Measurements from ENCODE around the gene ALK.

The ALK gene

GRCh38 chr2:29782549-29783458 lies 138.6 kb downstream of the ALK start:
- Histone ChIP-seq H3K36me3 (ENCODE audit: control insufficient read depth, insufficient read depth, low read length) (no peaks in the 10 kb centered on the region), H3K27ac (ENCODE audit: insufficient read depth, low read depth, low read length, poor library complexity, severe bottlenecking) (no peak overlapping the region), H3K4me1 (ENCODE audit: control insufficient read depth, insufficient read depth, low read length) (no peaks in the 10 kb centered on the region), H3K4me3 (ENCODE audit: insufficient read depth, low read depth, low read length) (no peak overlapping the region), H3K9me3 (ENCODE audit: control insufficient read depth, low read length) (no peaks in the 10 kb centered on the region), H3K27me3 (ENCODE audit: control insufficient read depth, insufficient read depth, low read length, poor library complexity, severe bottlenecking) (no peaks in the 10 kb centered on the region)
- WGBS, 2 experiments: 87 to 90% methylated on average over 7 of the region's 7 CpGs

DNA sequence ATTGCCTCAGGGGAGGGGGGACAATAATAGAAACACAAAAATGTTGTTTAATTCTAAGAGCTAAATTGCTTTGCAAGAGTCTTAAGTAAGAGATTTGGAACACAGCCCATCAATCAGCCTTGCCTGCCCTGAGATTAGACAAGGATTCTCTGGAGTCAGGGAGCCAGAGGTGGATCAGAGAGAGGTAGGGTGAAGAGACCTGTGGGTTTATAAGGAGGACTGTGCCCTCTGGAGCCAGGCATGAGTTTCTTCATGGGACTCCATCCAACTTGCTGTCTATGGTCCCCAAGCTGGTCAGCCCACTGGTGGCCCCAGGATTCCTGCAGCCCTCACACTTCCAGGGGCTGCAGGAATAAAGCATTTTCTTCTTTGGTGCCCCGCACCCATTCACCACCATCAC lies 139.3 kb downstream of the ALK start:
- no peaks in the 10 kb centered on the region for H3K4me1 ChIP-seq (ENCODE audit: control insufficient read depth, insufficient read depth, low read length)
- WGBS, 2 experiments: 93 to 95% methylated on average over 1 of the region's 1 CpG
- no peaks in the 10 kb centered on the region for H3K27me3 ChIP-seq (ENCODE audit: control insufficient read depth, insufficient read depth, low read length, poor library complexity, severe bottlenecking)
- no peak overlapping the region for H3K27ac ChIP-seq (ENCODE audit: insufficient read depth, low read depth, low read length, poor library complexity, severe bottlenecking)
- no peak overlapping the region for H3K4me3 ChIP-seq (ENCODE audit: insufficient read depth, low read depth, low read length)
- no peaks in the 10 kb centered on the region for H3K9me3 ChIP-seq (ENCODE audit: control insufficient read depth, low read length)
- no peaks in the 10 kb centered on the region for H3K36me3 ChIP-seq (ENCODE audit: control insufficient read depth, insufficient read depth, low read length)

- Histone ChIP-seq H3K4me1 (ENCODE audit: control insufficient read depth, insufficient read depth, low read length) (no peaks in the 10 kb centered on the region), H3K27me3 (ENCODE audit: control insufficient read depth, insufficient read depth, low read length, poor library complexity, severe bottlenecking) (no peaks in the 10 kb centered on the region), H3K27ac (ENCODE audit: insufficient read depth, low read depth, low read length, poor library complexity, severe bottlenecking) (no peak overlapping the region), H3K36me3 (ENCODE audit: control insufficient read depth, insufficient read depth, low read length) (no peaks in the 10 kb centered on the region), H3K4me3 (ENCODE audit: insufficient read depth, low read depth, low read length) (no peak overlapping the region), H3K9me3 (ENCODE audit: control insufficient read depth, low read length) (no peaks in the 10 kb centered on the region)
- WGBS, 2 experiments: 90% methylated on average over 1 of the region's 1 CpG
These were observed 140.5 kb downstream of the ALK start for GRCh38 chr2:29780906-29781305.

DNA sequence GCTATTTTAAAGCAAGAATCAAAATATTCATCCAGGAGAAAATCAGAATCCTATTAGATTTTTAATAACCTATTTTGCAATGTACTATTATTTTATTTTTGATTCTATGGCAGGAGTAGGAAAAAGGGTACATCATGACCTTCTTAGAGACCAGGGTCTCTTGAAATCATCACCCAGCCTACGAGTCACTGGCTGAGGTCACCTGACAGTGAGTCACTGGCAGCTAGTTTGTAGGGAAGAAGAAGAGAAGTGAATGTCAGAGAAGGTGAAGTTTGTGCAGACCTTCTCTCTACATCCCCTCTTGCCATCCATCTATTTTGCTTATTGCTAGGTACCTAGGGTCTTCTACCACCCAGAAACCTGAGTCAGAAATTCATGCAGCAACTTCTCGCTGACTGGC lies 144.2 kb downstream of the ALK start:
- no peaks in the 10 kb centered on the region for H3K9me3 ChIP-seq (ENCODE audit: control insufficient read depth, low read length)
- H3K27ac ChIP-seq (ENCODE audit: insufficient read depth, low read depth, low read length, poor library complexity, severe bottlenecking): no peak overlapping the region
- H3K4me3 ChIP-seq (ENCODE audit: insufficient read depth, low read depth, low read length): no peak overlapping the region
- 85 to 91% methylated on average over 2 of the region's 2 CpGs for WGBS, 2 experiments
- no peaks in the 10 kb centered on the region for H3K36me3 ChIP-seq (ENCODE audit: control insufficient read depth, insufficient read depth, low read length)
- H3K4me1 ChIP-seq (ENCODE audit: control insufficient read depth, insufficient read depth, low read length): no peaks in the 10 kb centered on the region
- no peaks in the 10 kb centered on the region for H3K27me3 ChIP-seq (ENCODE audit: control insufficient read depth, insufficient read depth, low read length, poor library complexity, severe bottlenecking)

- no peaks in the 10 kb centered on the region for H3K36me3 ChIP-seq (ENCODE audit: control insufficient read depth, insufficient read depth, low read length)
- no peaks in the 10 kb centered on the region for H3K4me1 ChIP-seq (ENCODE audit: control insufficient read depth, insufficient read depth, low read length)
- no peak overlapping the region for H3K27ac ChIP-seq (ENCODE audit: insufficient read depth, low read depth, low read length, poor library complexity, severe bottlenecking)
- 95% methylated on average over 2 of the region's 3 CpGs for WGBS, 2 experiments
- H3K27me3 ChIP-seq (ENCODE audit: control insufficient read depth, insufficient read depth, low read length, poor library complexity, severe bottlenecking): no peaks in the 10 kb centered on the region
- H3K9me3 ChIP-seq (ENCODE audit: control insufficient read depth, low read length): no peaks in the 10 kb centered on the region
- H3K4me3 ChIP-seq (ENCODE audit: insufficient read depth, low read depth, low read length): no peak overlapping the region
These were observed 145.0 kb downstream of the ALK start for GRCh38 chr2:29776406-29776805.

DNA sequence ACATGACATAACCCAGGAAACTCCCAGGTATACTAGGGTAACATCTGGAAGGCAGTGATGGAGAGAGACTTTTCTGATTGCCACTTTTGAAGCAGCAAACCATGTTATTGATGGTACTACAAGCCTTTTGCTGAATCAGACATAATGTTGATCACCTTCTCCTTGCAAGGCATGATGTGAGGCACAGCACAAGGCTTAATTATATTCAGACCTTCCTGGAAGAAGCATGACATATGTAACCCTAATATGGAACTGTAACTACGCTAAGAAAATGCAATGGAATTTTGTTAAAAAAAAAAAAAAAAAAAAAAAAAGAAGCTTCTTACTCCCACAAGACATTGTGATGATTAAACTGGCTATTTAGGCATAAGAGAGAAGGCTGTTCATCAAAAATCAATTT lies 145.4 kb downstream of the ALK start:
- H3K4me3 ChIP-seq (ENCODE audit: insufficient read depth, low read depth, low read length): no peak overlapping the region
- no peaks in the 10 kb centered on the region for H3K4me1 ChIP-seq (ENCODE audit: control insufficient read depth, insufficient read depth, low read length)
- H3K36me3 ChIP-seq (ENCODE audit: control insufficient read depth, insufficient read depth, low read length): no peaks in the 10 kb centered on the region
- no peak overlapping the region for H3K27ac ChIP-seq (ENCODE audit: insufficient read depth, low read depth, low read length, poor library complexity, severe bottlenecking)
- WGBS, 2 experiments: 100% methylated on average over 1 of the region's 1 CpG; no CpG with 5 or more reads in 1 of the 2 experiments
- H3K27me3 ChIP-seq (ENCODE audit: control insufficient read depth, insufficient read depth, low read length, poor library complexity, severe bottlenecking): no peaks in the 10 kb centered on the region
- H3K9me3 ChIP-seq (ENCODE audit: control insufficient read depth, low read length): no peaks in the 10 kb centered on the region

DNA sequence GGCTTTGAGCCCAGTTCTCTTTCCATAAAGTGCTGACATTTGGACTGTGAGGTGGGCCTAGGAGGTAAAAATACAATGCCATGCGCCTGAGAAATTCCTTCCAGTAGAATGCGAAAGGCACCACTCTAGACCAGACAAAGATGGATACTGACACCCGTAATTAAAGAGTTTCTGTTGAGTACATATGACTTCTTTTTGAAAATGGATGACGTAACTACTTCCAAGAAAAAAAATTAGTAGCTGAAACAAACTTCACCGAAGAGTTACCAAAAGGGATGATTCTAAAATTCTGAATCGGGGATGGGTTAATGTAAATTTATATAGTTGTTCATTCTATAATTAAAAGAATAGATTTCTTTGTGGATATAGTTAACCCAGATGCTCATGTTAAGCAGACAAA lies 146.8 kb downstream of the ALK start:
- H3K9me3 ChIP-seq (ENCODE audit: control insufficient read depth, low read length): no peaks in the 10 kb centered on the region
- H3K4me1 ChIP-seq (ENCODE audit: control insufficient read depth, insufficient read depth, low read length): no peaks in the 10 kb centered on the region
- H3K36me3 ChIP-seq (ENCODE audit: control insufficient read depth, insufficient read depth, low read length): no peaks in the 10 kb centered on the region
- 92 to 95% methylated on average over 4 to 5 of the region's 6 CpGs for WGBS, 2 experiments
- H3K27me3 ChIP-seq (ENCODE audit: control insufficient read depth, insufficient read depth, low read length, poor library complexity, severe bottlenecking): no peaks in the 10 kb centered on the region
- no peak overlapping the region for H3K4me3 ChIP-seq (ENCODE audit: insufficient read depth, low read depth, low read length)
- no peak overlapping the region for H3K27ac ChIP-seq (ENCODE audit: insufficient read depth, low read depth, low read length, poor library complexity, severe bottlenecking)

GRCh38 chr2:29770846-29771245 lies 150.5 kb downstream of the ALK start:
- H3K36me3 ChIP-seq (ENCODE audit: control insufficient read depth, insufficient read depth, low read length): no peaks in the 10 kb centered on the region

DNA sequence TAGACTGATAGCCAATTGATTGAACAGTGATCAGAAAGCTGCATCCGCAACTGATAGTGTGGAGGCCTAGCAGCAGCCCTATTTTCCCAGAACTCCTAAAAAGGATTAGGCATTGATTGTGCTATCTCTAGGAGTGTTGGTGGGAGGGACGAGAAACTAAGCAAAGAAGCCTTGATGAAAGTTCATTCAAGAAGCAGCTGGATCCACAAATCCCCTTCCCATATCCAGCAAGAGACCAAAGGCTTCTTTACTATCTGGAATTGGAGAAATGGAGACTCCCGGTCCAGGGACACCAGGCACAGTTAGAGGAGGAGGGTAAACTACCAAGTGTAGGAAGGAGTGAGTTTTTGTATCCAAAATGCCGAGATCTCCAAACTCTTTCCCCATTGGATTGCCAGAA lies 151.5 kb downstream of the ALK start:
- no peaks in the 10 kb centered on the region for H3K4me1 ChIP-seq (ENCODE audit: control insufficient read depth, insufficient read depth, low read length)
- no peak overlapping the region for H3K4me3 ChIP-seq (ENCODE audit: insufficient read depth, low read depth, low read length)
- 88 to 97% methylated on average over 3 to 4 of the region's 4 CpGs for WGBS, 2 experiments
- no peak overlapping the region for H3K27ac ChIP-seq (ENCODE audit: insufficient read depth, low read depth, low read length, poor library complexity, severe bottlenecking)
- H3K36me3 ChIP-seq (ENCODE audit: control insufficient read depth, insufficient read depth, low read length): no peaks in the 10 kb centered on the region
- no peaks in the 10 kb centered on the region for H3K27me3 ChIP-seq (ENCODE audit: control insufficient read depth, insufficient read depth, low read length, poor library complexity, severe bottlenecking)
- no peaks in the 10 kb centered on the region for H3K9me3 ChIP-seq (ENCODE audit: control insufficient read depth, low read length)

More at GRCh38 chr2:29770846-29771245, 150.5 kb downstream of the ALK start:
- Histone ChIP-seq H3K9me3 (ENCODE audit: control insufficient read depth, low read length) (no peaks in the 10 kb centered on the region), H3K27me3 (ENCODE audit: control insufficient read depth, insufficient read depth, low read length, poor library complexity, severe bottlenecking) (no peaks in the 10 kb centered on the region), H3K27ac (ENCODE audit: insufficient read depth, low read depth, low read length, poor library complexity, severe bottlenecking) (no peak overlapping the region), H3K4me1 (ENCODE audit: control insufficient read depth, insufficient read depth, low read length) (no peaks in the 10 kb centered on the region), H3K4me3 (ENCODE audit: insufficient read depth, low read depth, low read length) (no peak overlapping the region)
- WGBS, 2 experiments: 89 to 97% methylated on average over 3 of the region's 3 CpGs

DNA sequence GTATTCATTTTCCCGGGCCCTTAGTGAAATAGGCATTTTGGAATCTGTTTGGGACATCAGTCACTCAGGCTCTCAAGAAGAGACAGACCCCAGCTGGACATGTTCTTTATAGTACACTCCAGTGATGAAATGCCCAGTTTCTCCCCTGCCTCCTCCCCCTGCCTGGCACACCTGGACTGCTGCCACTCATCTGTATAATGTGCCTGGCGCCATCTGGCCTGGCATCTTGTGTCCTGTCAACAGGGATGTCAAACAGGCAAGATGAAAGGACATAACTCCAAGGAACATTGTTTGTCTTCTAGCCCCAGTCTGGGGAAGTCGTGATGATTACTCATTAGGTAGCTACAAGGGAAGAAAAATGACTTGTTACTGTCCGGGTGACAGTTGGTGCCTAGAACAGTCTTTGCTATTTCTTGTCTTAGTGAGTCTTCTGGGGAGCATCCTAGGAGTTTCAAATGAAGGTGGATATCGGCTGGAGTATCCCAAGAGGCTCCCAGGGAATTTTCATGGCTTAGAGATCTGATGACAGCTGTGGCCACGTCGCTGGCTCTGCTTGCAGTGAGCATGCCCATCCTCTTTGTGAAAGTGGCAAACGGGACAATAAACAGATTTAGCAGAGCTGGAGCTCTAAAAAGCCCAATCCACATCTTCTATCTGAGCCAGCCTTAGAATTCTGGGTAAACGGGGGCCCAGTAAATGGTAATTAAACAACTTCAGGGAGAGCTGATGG lies 153.6 kb downstream of the ALK start:
- Histone ChIP-seq H3K27ac (ENCODE audit: insufficient read depth, low read depth, low read length, poor library complexity, severe bottlenecking) (no peak overlapping the region), H3K4me3 (ENCODE audit: insufficient read depth, low read depth, low read length) (no peak overlapping the region), H3K9me3 (ENCODE audit: control insufficient read depth, low read length) (no peaks in the 10 kb centered on the region), H3K4me1 (ENCODE audit: control insufficient read depth, insufficient read depth, low read length) (no peaks in the 10 kb centered on the region), H3K36me3 (ENCODE audit: control insufficient read depth, insufficient read depth, low read length) (no peaks in the 10 kb centered on the region), H3K27me3 (ENCODE audit: control insufficient read depth, insufficient read depth, low read length, poor library complexity, severe bottlenecking) (no peaks in the 10 kb centered on the region)
- WGBS, 2 experiments: 82 to 86% methylated on average over 9 of the region's 9 CpGs

All from ectodermal cell (in vitro differentiated cells).